Right kidney (tissue), 1 donor: Measurements from ENCODE around the gene PLA2G5.

ENCODE experiments used
- DNase-seq: peaks from one replicate; pipeline ENCODE4 v3.0.0-alpha.2; 2016

PLA2G5 gene

DNA sequence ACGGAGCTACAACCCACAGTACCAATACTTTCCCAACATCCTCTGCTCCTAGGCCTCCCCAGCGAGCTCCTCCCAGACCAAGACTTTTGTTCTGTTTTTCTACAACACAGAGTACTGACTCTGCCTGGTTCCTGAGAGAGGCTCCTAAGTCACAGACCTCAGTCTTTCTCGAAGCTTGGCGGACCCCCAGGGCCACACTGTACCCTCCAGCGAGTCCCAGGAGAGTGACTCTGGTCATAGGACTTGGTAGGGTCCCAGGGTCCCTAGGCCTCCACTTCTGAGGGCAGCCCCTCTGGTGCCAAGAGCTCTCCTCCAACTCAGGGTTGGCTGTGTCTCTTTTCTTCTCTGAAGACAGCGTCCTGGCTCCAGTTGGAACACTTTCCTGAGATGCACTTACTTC is 20.6 kb downstream of the PLA2G5 start:
- no peak for DNase-seq

GRCh38 chr1:20093303-20093702 is 23.3 kb downstream of the PLA2G5 start:
- DNase-seq, result no peak

DNA sequence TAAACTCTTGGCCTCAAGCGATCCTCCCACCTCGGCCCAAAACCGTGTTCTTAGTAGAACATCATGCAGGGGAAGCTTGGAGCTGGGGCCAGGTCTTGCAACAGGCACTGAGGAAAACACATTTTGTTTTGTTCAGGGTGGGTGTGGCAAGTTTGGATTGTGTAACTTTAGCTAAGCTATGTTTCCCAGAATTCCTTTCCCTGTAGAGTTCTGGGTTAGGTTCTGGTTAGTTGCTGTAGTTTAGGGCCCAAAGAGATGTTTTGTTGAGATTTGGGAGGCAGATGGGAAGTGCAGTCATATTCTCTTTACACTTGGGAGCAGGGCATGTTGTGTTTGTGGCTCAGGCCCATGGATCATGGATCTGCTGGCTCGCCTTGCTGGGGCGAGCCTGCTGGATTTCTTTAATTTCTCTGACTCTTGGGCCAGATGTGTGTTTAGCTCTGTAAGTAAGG is 24.0 kb downstream of the PLA2G5 start:
- DNase-seq, result no peak

GRCh38 chr1:20095564-20096434 is 25.8 kb downstream of the PLA2G5 start:
- no peak for DNase-seq

DNA sequence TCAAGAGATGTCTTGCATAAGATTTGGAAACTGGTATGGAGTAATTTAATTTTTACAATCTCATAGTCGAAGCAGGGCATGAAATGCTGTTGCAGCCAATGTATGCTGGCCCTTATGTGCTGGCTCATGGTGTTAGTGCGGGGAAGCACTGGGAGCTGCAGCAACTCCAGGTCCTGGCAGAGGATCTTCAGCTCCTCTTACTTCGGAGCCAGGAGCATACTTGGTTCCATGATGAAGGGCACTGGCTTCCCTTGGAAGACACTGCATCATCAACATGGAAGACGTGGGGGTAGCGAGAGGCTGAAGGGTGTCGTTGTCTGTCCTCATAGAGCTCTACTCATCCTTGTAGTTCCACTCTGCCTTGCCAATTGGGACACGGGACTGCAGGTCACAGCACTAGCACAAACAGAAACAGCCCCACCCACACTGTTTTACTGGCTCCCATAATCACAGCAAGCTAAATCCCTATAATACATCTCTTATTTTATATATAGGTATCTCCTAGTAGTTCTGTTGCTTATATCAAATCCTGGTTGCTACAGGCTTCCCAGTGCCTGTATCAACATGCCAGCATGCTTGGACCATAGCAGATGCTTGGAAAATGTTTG is 26.9 kb downstream of the PLA2G5 start:
- no peak for DNase-seq

DNA sequence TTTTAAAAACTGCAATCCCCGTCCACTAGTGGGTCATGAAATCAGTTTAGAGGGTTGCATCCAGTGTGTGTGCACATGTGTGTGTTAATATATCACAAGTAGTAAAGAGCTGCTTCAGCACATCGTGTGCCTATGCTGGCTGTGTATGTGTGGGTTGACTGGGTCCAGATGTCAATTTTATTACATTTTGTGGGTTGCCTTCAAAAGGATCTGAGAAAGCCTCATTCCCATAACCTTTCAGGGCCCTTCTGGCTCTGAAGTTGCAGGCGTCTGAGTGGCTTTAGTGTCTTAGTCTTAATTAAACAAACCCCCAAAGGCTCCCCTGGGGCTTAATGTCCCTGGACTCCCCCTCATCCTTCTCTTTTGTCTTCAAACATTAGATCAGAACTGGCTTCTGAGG is 29.5 kb downstream of the PLA2G5 start:
- no peak for DNase-seq

DNA sequence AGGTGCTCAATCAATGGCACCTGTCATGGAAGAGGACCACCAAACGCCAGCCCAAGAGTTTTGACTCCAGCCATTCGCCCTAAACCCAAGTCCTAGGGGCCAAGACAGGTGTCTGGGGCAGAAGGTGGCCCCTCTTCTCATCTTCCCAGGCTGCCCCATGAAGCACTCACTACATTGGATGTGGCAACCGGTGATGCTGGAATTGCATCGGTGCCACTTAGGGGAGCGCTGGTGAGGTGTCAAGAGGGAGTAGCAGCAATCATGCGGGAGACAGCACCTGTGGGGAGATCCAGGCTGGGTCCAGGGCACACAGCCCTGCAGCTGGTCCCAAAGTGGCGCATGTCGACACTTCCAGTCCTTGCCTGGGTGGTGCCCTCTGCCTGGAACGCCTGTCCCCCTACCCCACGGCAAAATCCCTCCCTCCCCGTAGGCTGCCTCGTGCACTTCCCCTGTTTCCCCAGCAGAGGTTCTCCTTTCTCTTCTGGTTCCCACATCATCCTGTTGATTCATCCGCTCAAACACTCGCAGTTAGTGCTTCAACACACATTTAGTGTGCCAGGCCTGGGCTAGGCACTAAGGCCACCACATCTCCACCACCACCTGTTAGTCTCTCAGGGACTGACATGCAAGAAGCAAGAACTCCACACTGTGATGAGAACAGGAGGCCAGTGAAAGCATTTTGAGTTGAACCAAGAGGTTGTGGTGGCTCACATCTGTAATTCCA is 30.8 kb downstream of the PLA2G5 start:
- peak; percentile 28 for DNase-seq

- DNase-seq, result no peak
Observed at GRCh38 chr1:20102875-20103274, 32.9 kb downstream of the PLA2G5 start.

DNA sequence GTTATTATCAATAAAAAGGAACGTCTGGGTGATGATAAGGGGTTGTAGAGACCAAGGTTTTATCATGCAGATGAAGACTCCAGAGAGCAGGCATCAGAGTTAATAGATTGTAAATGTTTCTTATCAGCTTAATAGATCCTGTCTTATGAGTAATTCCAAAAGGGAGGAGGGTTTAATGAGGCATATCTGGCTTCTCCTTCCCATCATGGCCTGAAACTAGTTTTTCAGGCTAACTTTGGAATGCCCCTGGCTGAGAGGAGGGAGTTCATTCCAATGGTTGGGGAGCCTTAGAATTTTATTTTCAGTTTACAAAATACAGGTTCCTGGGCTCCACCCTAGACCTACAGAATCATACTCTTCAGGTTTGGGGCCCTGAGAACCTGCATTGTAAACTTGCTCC is 35.9 kb downstream of the PLA2G5 start:
- DNase-seq, result no peak

DNA sequence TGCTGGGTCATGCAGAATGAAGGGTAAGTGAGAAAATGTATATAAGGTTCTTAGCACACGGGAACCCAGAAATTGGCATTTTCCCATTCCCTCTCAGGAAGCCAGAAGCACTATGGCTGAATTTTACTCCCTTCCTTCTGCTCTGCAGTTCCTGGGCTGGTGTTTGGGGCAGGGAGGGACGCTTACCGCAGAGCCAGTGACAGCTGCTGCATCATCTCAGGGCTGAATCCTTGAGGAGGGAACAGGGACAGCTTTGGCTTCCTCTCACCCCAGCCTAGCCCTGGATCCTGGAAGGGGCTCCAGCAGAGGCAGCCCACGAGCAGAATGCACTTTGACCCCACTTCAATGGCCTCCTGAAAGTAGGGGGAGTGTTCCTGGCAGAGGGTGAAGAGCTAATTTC is 37.4 kb downstream of the PLA2G5 start:
- no peak for DNase-seq

DNA sequence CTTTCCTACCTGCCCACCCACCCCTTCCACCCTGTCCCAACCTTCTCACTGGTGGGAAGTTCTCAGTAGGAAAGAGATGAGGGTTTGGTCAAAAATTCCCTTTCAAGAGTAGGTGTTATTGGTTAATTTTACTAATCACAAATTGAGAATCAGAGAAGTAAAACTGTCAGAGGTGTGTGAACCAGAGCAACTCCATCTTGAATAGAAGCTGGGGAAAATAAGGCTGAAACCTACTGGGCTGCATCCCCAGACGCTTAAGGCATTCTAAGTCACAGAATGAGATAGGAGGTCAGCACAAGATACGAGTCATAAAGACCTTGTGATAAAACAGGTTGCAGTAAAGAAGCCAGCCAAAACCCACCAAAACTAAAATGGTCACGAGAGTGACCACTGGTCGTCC is 37.8 kb downstream of the PLA2G5 start:
- DNase-seq, result no peak

GRCh38 chr1:20108366-20109123 is 38.6 kb downstream of the PLA2G5 start:
- no peak for DNase-seq

- DNase-seq, result no peak
Observed at GRCh38 chr1:20109223-20109856, 39.3 kb downstream of the PLA2G5 start.

- DNase-seq, result no peak
Observed at GRCh38 chr1:20110679-20111078, 40.7 kb downstream of the PLA2G5 start.

DNA sequence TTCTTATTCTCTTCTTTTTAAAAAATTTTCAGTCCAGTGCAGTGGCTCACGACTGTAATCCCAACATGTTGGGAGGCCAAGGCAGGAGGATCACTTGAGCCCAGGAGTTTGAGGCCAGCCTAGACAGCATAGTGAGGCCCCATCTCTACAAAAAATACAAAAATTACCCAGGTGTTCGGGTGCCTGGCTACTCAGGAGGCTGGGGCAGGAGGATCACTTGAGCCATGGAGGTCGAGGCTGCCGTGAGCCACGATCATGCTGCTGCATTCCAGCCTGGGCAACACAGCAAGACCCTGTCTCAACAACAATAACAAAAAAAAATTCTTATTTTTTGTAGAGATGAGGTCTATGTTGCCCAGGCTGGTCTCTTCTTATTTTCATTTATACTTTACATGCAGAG is 41.5 kb downstream of the PLA2G5 start:
- DNase-seq, result no peak

DNA sequence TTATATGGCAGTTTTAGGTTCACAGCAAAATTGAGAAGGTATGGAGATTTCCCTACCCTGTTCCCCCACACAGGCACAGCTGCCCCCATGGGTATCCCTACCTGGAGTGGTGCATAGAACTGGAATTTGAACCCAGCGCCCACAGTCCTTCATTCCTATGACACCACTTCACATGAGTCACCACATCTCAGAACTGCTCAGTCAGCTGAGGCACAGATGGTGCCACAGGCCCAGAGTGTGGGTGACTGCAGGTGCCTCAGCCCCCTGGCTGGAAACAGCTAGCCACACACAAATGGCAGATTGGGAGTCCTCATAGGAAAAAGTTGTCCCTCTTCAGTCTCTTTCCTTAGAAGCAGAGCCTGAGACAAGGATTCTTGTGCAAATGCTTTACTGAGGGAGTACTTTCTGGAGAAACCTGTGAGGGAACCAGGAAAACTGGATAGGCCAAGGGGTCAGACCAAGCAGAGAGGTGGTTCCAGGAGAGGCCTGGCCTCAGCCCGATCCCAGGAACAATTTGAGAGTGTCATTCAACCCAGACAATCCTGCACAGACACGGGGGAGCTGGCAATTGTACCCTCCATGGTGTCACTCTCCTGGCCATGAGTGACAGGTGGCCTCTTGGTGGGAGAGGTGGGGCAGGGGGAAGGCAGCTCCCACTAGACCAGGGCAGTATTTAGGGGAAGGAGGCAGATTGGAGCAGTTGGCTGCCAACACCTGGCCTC is 42.4 kb downstream of the PLA2G5 start:
- no peak for DNase-seq

DNA sequence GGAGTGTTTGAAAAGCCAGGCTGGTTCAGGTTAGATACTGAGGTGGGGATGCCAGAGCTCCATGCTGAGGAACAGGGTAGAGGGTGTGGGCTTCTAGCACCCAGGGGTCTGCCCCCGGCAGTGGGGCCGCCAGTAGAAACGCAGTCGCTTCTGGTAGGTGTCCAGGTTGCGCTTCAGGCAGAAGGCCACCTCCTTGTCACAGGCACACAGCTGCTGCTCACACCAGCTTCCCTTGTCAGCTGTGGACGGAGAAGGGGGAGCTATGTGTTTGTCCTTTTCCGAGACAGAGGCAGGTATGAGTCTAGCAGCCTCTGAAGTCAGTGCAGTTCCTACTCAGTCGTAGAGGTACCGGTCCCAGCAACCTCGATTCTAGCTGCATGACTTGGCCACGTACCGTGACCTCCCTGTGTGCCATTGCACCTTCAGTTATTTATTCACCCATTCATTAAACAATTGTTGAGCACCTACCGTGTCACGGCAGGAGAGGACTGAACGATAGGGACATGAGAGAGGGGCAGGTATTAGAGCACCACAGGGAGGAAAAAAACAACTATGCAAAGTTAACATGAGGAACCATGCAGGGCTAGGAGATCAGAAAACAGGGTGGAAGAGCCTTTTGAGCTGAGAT is 44.1 kb downstream of the PLA2G5 start:
- DNase-seq, result no peak

GRCh38 chr1:20115479-20115878 is 45.5 kb downstream of the PLA2G5 start:
- no peak for DNase-seq

DNA sequence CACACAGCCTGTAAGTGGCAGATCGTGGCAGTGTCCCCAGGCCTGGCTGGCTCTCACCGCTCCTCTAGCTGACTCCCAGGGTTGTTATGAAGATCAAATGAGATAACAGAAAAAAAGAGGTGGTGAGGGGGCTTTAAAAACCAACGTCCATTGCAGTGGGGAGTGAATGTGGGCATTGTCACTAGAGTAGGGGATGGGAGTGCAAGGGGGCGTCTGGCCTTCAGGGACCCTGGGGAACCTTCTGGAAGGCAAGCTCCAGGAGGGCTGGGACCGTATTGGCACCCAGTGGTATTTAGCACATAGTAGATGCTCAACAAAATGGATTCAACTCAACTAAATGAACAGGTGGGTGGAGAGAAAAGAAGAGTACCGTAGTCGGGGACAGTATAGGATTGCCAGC is 45.9 kb downstream of the PLA2G5 start:
- no peak for DNase-seq

- no peak for DNase-seq
Observed at GRCh38 chr1:20117236-20117635, 47.2 kb downstream of the PLA2G5 start.

DNA sequence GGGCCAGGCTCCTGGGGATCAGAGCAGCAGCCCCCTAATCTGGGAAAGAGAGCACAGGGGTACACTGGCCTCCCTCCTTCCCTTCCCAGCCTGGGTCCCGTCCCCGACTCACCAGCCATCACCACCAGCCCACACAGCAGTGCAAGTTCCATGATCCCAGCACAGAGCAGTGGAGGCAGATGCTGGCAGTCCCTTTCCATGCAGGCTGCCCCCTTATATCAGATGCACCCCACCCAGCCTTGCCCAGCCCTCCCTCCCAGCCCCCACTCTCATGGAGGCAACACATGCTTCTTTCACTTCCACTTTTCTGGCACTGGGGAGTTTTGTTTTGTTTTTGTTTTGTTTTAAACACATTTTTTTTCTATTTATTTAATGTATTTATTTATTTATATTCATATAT is 49.4 kb downstream of the PLA2G5 start, which contains the start of gene PLA2G2D:
Gene PLA2G2D, minus strand, starts transcription at position 190 of the 400 bp plus-strand sequence. Its CDS starts 38 bp downstream, at position 152.
- no peak for DNase-seq
